GM12801 (cell line): Measurements from ENCODE around the gene ST6GALNAC4.

ENCODE experiments used
- CTCF ChIP-seq: IDR thresholded peaks from one replicate; pipeline ENCODE4 v1.5.1; 2011; ENCODE audit warnings: control low read depth; ENCODE audit not compliant: insufficient read length; ENCODE audit errors: extremely low read depth

Gene ST6GALNAC4

GRCh38 chr9:127944586-127945218, 27.9 kb upstream of the ST6GALNAC4 start:
- no peak for TF ChIP-seq CTCF

GRCh38 chr9:127943731-127944144, 26.9 kb upstream of the ST6GALNAC4 start:
- peak; percentile 9 for TF ChIP-seq CTCF

- TF ChIP-seq CTCF, result no peak
Observed at GRCh38 chr9:127943011-127943662, 26.3 kb upstream of the ST6GALNAC4 start.

GRCh38 chr9:127942216-127943010, 25.6 kb upstream of the ST6GALNAC4 start:
- TF ChIP-seq CTCF, result no peak

GRCh38 chr9:127941961-127942215, 25.0 kb upstream of the ST6GALNAC4 start:
- TF ChIP-seq CTCF, result no peak

GRCh38 chr9:127941062-127941960, 24.5 kb upstream of the ST6GALNAC4 start:
- TF ChIP-seq CTCF, result no peak

- no peak for TF ChIP-seq CTCF
Observed at GRCh38 chr9:127940593-127940992, 23.8 kb upstream of the ST6GALNAC4 start.
